Measurements from ENCODE around the gene PIGO. TPM values are rescaled to one million over a fixed set of nuclear protein-coding genes. Genes with fewer than 3 reads are reported as not detected.

The PIGO gene
- total RNA-seq, 4 donors from 2014 or later: 6.6 to 12.3 (median 7.3) TPM

DNA sequence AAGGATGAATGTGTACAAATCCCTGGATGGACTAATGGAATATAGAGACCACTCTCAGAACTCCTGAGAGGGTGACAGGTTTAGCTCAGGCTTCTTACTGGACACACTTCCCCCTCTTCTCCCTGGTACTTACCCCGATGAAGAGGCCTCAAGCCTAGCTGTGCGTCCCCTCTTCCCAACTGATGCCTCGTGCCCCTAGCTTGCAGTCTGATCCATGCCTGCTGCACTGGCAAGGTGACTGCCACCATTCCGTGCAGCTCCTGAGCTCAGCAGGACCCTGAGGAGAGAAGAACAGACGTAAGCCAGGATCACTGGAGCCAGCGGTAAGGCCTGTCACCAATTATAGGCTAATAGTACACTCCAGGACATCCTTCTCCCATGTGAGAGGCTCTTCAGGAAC, 12.1 kb upstream of the PIGO start:
- H3K9me3 ChIP-seq: no peaks in the 10 kb centered on the region
- in situ Hi-C loops (cut with MboI; ENCODE audit: low sequenced_read_pairs in 4 of 4) (loop anchor here in 1 of 4 donors (25.0 kb wide), 1 partner anchor 454 kb away; a partner anchor contains a TSS), intact Hi-C loops (cut with DNase I; ENCODE audit: low total_unique reads) (no loop called here)
- H3K27me3 ChIP-seq: no peaks in the 10 kb centered on the region
- no peak for TF ChIP-seq CTCF (IDR thresholded peaks at IDR 0.05 in 4 of 5, conservative IDR thresholded peaks at IDR 0.05 in 1 of 5)
- no peak for TF ChIP-seq POLR2A (IDR thresholded peaks at IDR 0.05)
- DNase-seq: no peak
- H3K4me1 ChIP-seq: peaks cover 14 to 25% of the 10 kb centered on the region in 2 donors
- H3K27ac ChIP-seq: no peak overlapping the region
- no peak for ATAC-seq
- H3K4me3 ChIP-seq: no peak overlapping the region
- peaks cover 0 to 45% of the 10 kb centered on the region in 2 donors for H3K36me3 ChIP-seq

- H3K36me3 ChIP-seq: peaks cover 0 to 45% of the 10 kb centered on the region in 2 donors
- intact Hi-C loops (cut with DNase I; ENCODE audit: low total_unique reads): no loop called here
- H3K4me3 ChIP-seq: no peak overlapping the region
- H3K9me3 ChIP-seq: no peaks in the 10 kb centered on the region
- H3K27me3 ChIP-seq: no peaks in the 10 kb centered on the region
- H3K4me1 ChIP-seq: peaks cover 17 to 28% of the 10 kb centered on the region in 2 donors
- DNase-seq (no peak), ATAC-seq (no peak)
- no peak overlapping the region for H3K27ac ChIP-seq
- TF ChIP-seq POLR2A (IDR thresholded peaks at IDR 0.05) (no peak), CTCF (IDR thresholded peaks at IDR 0.05 in 4 of 5, conservative IDR thresholded peaks at IDR 0.05 in 1 of 5) (no peak)
- in situ Hi-C loops (cut with MboI; ENCODE audit: low sequenced_read_pairs in 4 of 4): loop anchor here in 1 of 4 donors (25.0 kb wide), 1 partner anchor 455 kb away; a partner anchor contains a TSS
Observed at GRCh38 chr9:35107297-35108290, 11.2 kb upstream of the PIGO start.

- intact Hi-C loops (cut with DNase I; ENCODE audit: low total_unique reads): no loop called here
- Histone ChIP-seq H3K4me1 (peaks cover 27 to 29% of the 10 kb centered on the region in 2 donors), H3K36me3 (peaks cover 0 to 49% of the 10 kb centered on the region in 2 donors), H3K27ac (no peak overlapping the region), H3K9me3 (no peaks in the 10 kb centered on the region), H3K27me3 (no peaks in the 10 kb centered on the region), H3K4me3 (no peak overlapping the region)
- DNase-seq (no peak), ATAC-seq (no peak)
- no peak for TF ChIP-seq CTCF (IDR thresholded peaks at IDR 0.05 in 4 of 5, conservative IDR thresholded peaks at IDR 0.05 in 1 of 5)
- TF ChIP-seq POLR2A (IDR thresholded peaks at IDR 0.05): no peak
- in situ Hi-C loops (cut with MboI; ENCODE audit: low sequenced_read_pairs in 4 of 4): loop anchor here in 1 of 4 donors (25.0 kb wide), 1 partner anchor 456 kb away; a partner anchor contains a TSS
Observed at GRCh38 chr9:35106343-35106730, 9.9 kb upstream of the PIGO start.

GRCh38 chr9:35105571-35106342, 9.4 kb upstream of the PIGO start:
- Histone ChIP-seq H3K4me1 (peaks cover 26 to 28% of the 10 kb centered on the region in 2 donors), H3K27ac (no peak overlapping the region), H3K27me3 (no peaks in the 10 kb centered on the region), H3K36me3 (peaks cover 0 to 55% of the 10 kb centered on the region in 2 donors), H3K4me3 (no peak overlapping the region), H3K9me3 (no peaks in the 10 kb centered on the region)
- intact Hi-C loops (cut with DNase I; ENCODE audit: low total_unique reads) (no loop called here), in situ Hi-C loops (cut with MboI; ENCODE audit: low sequenced_read_pairs in 4 of 4) (loop anchor here in 1 of 4 donors (25.0 kb wide), 1 partner anchor 457 kb away; a partner anchor contains a TSS)
- DNase-seq: no peak
- ATAC-seq: no peak
- TF ChIP-seq POLR2A (IDR thresholded peaks at IDR 0.05) (no peak), CTCF (IDR thresholded peaks at IDR 0.05 in 4 of 5, conservative IDR thresholded peaks at IDR 0.05 in 1 of 5) (no peak)

All from gastrocnemius medialis (tissue), 4 donors.